Ureter (tissue), 1 donor: ENCODE measurements around the gene ACYP2. TPM values are rescaled to one million over a fixed set of nuclear protein-coding genes. Genes with fewer than 3 reads are reported as not detected.
"Not testable (repeated sequence)": the region's sequence is repeated elsewhere in the genome, so short reads cannot be mapped to it uniquely, and the experiment has no call there.

ENCODE experiments used
- DNase-seq: peaks from one replicate; pipeline ENCODE4 v3.0.0-alpha.2; 2020; ENCODE audit warnings: low spot score
- total RNA-seq: library from RNA; stranded (reverse); gene quantifications from one replicate; pipeline ENCODE4 v1.2.4, GENCODE V29; 2023
- donor health status: DM: yes; HTN: yes; CAD: no.

The ACYP2 gene
- total RNA-seq, 1 donor from 2014 or later, result 22.9 TPM

DNA sequence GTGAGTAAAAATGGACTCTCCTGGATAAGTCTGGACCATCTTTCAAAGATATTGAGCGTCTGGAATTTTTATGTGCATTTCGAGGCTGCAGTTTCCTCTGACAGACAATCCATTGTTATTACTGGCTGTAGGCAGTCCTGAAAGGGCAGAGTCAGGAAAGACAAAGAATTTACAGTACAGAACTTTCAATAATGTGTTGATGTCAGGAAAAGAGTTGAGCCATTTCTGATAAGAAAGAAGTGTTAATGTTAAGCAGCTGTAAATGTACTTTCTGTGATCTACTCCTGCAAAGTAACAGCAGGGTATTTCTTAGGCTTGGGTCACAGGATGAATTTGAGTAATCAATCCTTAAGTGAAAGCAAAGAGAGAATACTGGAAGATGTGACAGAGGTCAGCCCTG lies 110.8 kb downstream of the ACYP2 start:
- DNase-seq, result no peak

DNA sequence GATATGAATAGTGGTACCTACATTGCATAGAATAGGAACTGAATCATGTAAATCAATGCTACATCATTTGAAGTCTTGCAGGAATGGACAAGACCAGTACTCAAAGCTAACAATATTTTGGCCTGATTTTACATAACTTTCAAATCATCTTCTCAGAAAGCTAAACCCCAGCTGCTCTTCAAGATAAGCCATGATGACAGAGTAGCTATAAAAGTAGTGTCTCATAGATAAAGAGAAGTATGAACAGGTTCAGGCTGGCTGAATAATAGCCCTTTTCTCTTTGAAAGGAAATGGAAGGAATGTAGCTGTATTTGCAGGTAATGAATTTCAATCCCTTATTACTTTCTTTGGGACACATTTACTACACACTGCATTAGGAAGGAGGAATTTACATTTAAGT lies 112.4 kb downstream of the ACYP2 start:
- no peak for DNase-seq

DNA sequence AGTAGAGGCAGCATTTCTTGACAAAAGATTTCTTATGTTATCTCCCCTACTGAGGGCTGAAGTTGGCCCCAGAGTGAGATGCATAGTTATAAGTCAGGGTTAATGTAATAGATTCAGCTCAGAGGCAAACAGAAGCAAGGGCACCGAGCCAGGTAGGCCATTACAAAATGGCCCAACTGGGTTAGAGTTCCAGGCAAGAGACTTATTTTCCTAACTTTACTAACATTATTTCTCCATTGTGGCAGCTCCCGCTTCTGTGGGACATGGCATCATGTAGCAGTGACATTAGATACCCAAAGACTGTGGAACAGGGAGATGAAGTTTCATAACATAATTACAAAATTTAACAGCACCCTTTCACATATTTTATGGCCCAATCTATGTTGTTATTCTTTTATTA lies 113.5 kb downstream of the ACYP2 start:
- DNase-seq, result no peak

DNA sequence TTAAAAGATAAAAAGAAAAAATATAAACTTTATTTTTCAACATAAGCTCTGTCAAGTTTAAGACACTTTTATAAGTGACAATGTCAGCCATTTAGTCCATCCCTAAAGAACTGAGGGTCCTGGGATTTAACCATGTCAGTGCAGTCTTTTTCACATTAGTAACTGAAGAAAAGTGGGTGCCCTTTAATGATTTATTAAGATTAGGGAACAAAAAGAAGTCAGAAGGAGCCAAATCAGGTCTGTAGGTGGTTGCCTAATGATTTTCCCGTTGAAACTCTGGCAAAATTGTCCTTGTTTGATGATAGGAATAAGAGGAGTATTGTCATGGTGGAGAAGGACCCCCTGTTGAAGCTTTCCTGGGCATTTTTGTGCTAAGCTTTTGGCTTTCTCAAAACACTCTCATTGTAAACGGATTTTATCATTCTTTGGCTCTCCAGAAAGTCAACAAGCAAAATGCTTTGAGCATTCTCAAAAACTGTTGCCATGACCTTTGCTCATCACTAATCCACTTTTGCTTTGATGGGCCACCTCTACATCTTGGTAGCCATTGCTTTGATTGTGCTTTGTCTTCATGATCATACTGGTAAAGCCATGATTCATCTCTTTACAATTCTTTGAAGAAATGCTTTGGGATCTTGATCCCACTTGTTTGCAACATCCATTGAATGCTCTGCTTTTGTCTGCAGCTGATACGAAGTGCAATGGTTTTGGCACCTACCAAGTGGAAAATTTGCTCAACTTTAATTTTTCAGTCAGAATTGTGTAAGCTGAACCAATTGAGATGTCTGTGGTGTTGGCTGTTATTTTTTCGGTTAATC lies 118.6 kb downstream of the ACYP2 start:
- no peak for DNase-seq

DNA sequence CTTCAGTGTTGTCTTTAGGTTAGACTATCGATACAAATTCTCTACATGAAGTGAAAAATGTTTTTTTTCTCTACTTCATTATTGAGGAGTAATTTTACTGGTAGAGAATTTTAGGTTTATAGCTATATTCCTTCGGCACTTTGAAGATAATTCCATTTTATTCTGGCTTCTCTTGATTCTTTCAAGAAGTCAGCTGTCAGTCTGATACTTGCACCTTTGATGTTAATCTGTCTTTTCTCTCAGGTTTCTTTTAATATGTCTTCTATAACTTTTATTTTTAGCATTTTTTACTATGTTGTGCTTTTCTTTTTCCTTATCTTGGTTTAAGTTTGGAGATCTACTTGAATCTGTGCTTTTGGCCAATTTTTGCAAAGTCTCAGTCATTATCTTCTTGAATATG lies 122.0 kb downstream of the ACYP2 start:
- no peak for DNase-seq

DNA sequence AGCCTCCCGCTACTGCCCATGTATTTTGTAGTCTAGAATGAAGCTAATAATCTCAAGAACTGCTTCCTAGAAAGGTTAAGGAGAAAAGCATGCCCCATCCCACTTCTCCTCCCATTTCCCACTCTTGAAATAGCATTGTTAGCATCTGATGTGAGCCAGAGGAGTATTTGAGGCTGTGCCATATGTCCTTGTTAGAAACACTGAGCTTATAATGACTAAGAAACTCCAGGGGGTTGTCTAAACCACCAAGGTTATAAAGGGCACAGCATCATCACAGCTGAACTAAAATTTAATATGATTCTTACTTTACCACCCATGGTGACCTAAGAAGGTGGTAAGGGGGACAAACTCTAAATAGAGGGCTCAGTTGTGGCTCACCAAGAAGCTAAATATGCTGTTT lies 124.0 kb downstream of the ACYP2 start:
- no peak for DNase-seq

DNA sequence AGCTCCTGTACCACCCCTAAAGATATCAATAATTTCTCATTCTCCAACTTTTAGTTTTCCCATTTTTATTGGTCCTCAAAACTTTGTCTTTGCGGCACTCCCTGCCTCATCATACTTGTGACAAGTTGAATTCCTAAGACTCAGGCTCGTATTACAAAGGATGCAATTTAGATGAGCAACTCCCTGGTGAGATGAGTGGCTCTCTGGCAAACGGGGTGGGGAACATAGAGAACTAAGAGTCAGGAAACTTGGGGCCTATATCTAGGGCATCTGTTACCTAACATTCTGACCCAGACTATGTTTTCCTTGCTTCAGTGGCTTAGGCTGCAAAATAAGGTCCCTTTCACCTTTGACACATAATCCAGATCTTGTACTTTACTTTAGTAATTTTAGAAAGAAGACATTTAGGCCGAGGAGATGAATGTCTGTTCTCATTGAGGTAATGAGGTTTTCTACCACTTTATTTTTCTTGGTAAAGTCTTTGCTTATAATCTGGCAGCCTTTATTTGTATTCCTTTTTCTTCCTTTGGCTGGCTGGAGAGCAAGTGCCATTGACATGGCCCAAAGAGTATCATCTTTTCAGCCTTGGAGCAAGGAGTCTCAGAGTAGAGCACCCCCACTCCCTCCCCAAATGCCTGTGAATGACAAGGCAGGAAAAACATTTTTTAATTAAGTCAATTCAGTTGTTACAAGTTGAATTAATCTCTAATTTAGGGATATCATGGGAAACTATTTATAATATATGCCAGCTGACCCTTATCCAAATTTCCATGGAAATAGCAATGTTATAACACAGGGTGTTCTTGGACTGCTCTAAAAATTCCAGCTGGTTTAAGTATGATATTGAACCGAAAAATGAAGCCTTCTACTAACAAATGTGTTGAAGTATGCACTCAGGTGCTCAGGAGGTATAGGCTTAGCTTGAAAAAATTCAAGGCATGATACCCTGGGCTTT lies 125.4 kb downstream of the ACYP2 start:
- DNase-seq, result no peak

DNA sequence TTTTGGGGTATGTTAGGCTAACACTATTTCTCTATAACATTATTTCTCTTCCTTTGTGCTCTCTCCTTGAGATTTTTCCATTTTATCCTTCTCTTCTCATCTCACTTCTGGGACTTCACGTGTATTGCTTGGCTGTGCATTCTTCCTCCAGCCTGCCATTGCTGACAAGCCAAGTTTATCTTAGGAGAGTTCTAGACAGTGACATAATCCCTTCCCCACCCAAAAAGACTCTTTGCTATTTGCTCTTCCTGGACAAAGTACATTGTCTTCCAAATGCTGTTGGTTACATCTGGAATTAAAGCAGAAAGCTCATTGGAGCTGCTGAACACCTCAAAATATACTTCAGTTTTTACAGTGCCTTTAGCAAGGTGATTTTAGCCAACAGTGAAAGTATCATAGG lies 131.7 kb downstream of the ACYP2 start:
- no peak for DNase-seq

DNA sequence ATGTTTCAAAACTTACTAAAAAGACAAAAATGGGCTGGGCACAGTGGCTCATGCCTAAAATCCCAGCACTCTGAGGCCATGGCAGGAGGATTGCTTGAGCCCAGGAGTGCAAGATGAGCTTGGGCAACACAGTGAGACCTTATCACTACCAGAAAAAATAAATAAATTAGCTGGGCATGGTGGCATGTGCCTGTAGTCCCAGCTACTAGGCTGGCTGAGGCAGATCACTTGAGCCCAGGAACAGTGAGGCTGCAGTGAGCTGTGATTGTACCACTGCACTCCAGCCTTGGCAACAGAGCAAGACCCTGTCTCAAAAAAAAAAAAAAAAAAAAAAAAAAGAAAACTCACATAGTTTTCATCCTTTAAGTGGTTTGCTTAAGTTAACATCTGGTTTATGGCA lies 134.2 kb downstream of the ACYP2 start:
- DNase-seq, result no peak

DNA sequence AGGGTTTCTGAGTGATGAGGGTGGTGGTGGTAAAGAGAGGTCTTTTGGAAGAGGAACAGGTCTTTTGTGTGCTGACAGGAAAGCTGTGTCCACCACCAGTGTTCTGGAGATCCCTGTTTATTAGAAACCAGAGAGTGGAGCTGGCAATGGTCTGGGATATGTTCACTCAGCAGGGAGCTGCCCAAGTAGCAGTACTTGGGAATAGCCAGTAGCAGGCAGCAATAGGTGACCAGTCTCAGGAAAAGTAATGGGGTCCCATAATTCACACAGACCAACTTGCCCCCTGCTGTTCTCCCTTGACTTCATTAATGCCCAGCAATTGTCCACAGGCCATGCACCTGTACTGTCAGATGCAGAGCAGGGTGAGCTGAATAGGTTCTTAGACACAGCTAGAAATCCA lies 138.8 kb downstream of the ACYP2 start:
- DNase-seq, result no peak

DNA sequence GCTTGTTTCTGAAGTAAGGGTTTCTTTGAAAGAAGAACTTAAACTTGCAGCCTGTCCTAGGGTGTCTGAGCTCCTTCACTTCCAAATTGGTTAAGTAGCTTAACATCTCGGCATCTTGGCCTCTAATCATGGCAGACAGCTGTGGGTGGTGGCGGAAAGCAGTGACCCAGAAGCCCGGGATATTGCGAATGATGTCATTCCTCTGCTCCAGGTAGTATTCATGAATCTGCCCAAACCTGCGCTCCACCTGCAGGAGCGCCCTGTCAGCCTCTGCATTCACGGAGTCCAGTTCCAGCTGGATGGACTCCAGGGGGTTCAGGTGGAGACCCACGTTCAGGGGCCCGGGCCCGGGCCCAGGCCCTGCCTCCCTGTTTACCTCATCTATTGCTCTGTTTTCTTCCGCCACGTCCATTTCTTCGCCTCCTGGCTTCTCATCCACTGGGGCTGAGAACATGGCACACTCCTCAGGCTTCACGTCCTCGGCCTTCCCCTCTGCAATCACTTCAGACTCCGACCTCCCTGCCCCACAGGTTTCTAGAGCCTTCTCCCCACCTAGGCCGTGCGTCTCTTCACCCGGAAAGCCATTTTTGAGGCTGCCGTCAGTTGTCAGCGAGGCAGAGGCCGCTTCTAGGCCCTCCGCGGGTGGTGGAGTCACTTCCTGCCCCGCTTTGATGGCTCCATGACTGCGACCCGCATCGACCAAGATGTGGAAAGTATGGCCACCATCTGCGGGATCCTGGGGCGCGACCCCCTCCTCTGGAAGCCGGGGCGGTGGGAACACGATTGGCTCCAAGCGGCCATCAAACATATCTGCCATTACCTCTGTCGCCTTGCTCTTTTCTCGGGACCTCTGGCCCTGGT lies 140.0 kb downstream of the ACYP2 start:
- no peak for DNase-seq

DNA sequence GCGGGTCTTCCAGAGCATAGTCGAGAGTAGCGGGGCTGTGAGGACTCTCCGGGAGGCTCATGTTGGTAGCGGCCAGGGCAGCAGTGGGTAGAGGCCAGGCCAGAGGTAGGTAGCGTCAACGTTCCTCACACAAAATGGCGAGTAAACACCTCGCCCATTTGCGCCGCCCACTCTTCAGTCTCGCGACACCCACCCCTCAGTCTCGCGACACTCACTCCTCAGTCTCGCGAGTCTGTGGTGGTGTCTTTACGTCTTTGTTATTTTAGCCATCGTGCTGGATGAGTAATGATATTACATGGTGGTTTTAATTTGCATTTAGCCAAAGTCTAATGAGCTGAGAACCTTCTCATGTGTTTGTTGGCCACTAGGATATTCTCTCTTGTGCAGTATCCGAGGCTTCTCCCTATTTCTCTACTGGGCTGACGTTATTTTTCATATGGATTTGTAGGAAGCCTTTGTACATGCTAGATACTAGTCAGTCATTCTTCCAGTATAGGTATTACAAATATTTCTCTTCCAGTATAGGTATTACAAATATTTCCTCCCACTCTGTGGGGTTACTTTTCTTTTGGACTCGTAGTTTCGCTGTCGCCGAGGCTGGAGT lies 140.8 kb downstream of the ACYP2 start, which contains the start of gene TSPYL6:
TSPYL6 (minus strand) TSS at position 139 of the 604 bp plus-strand sequence; CDS start at position 61, 78 bp downstream.
- no peak for DNase-seq

DNA sequence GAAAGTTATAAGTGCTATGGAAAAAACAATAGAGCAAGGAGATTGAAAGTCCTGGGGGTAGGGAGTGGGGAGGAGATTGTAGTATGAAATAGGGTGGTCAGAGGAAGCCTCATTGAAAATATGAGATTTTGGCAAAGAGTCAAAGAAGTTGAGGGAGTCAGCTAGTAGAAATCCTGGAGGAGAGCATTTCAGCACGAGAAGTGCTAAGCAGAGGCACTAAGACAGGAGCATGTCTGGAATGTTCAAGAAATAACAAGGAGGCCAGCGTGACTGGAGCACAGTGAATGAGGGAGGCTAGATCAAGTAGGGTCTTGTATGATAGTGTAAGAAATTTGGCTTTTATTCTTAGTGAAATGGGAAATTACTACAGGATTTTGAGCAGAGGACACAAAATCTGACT lies 142.8 kb downstream of the ACYP2 start:
- DNase-seq, result no peak

DNA sequence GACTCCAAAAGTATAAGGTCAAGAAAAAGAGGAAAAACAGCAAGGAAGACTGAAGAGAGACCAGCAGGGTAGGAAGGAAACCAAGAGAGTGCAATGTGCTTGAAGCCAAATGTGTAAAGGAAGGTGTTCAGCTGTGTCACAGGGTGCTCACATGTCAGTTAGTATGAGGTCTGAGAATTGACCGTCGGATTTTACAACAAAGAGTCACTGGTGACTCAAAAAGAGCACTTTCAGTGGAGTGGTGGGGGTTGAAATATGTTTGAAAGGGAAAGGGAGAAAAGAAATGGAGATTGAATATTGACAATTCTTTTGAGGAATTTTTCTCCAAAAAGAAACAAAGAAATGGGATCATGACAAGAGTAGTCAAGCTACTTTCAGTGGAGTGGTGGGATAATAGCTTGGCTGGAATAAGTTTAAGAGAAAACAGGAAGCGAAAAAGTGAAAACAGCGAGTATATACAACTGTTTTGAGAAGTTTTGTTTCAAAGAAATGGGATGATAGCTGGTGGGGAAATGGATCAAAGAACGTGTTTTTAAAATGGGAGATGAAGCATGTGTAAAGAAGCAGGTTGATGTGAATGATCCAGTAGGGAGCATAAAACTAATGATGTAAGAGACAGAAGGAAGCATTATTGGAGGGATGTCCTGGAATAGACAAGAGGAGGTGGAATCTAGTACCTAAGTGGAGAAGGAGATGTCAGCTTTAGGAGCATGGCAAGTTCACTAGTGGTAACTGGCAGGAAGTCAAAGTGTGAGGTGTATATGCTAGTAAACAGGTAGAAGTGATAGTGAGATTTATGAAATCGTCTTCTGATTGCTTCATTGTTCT lies 144.2 kb downstream of the ACYP2 start:
- no peak for DNase-seq

DNA sequence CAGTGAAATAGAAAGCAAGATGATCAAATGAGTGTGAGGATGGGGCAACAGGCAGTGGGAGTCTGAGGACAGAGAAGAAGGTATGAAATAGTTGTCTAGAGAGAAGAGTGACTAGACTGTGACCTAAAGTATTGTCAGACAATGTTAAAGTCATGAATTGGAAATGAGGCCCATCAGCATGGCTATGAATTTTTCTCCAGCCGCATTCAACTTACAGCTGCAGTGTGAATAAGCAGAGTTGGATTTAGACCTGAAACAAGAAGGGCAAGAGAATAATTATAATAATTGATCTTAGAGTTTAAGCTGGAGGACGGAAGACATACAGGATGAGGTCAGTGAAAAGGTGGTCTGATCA lies 144.8 kb downstream of the ACYP2 start:
- DNase-seq, result no peak

DNA sequence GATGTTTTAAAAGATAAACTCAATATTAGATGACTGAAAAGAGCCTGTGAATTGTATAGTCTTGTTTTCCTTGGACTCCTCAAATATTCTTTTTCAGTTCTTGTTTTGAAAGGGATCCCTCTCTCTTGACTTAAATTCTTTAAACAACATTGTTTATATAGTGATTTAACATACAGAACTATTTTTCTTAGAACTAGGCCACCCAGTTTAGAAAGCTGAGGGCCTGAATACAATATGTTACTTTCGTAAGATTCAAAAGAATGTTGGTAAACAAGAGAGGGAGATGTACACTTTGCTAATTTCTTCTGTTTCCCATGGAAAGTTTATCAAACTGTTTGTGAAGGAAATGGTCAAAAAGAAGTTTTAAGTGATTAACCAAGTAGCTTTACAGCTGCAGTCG lies 146.1 kb downstream of the ACYP2 start:
- no peak for DNase-seq

DNA sequence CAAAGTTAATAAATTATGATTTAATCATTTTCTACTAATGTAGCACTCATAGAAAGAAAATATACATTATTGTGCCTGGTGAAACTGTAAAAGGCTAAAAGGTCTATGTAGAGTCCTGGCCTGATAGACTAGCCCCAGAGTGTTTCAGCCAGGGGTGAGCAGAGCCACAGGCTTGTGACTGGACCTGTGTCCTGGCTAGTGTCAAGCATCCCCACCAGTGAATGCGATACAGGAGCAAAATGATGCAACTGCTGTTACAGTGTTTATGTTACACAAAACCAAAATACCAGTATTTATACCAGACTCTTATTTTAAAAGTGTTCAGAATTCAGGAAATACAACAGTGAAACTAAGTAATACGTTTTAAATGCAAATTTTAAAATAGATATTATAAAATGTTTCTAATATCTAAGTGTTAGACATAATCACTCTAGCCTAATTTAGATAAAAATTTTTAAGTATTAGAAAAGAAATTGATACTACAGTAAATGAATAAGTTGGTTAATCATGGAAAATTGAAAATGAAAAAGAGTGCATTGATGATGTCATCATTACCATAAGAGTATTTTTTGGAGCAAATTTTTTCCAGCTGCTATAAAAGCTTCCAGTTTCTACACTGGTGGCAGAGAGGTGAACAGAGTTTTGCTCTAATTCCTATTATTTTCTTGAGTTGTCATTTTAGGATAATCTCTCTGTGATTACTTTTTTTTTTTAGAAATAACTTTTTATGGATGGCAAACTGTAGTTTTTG lies 146.8 kb downstream of the ACYP2 start:
- no peak for DNase-seq

DNA sequence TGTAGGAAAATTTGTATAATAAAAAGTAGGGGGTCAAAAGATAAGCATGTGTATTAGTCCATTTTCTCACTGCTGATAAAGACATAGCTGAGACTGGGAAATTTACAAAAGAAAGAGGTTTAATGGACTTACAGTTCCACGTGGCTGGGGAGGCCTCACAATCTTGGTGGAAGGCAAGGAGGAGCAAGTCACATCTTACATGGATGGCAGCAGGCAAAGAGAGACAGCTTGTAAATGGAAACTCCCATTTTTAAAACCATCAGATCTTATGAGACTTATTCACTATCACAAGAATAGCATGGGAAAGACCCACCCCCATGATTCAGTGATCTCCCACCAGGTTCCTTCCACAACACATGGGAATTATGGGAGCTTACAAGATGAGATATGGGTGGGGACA lies 149.7 kb downstream of the ACYP2 start:
- DNase-seq, result not testable (repeated sequence)

DNA sequence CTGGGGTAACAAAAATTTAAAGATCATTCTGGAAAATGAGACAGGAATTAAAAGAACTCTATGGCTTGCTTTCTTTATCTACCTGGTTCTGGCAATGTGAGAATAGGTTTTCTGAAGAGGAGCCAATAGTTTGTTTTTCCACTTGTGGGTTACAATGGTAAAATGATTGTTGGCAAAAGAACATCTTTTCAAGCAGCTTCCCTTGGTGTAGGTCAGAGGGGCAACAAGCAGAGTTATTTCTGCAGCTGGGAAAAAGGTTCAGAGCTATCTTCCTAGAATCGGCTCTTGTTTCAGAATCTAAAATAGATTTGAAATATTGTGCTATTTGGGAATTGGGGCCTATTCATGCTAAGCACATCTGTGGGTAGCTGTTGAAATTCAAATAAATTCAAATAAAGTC lies 152.2 kb downstream of the ACYP2 start:
- no peak for DNase-seq

DNA sequence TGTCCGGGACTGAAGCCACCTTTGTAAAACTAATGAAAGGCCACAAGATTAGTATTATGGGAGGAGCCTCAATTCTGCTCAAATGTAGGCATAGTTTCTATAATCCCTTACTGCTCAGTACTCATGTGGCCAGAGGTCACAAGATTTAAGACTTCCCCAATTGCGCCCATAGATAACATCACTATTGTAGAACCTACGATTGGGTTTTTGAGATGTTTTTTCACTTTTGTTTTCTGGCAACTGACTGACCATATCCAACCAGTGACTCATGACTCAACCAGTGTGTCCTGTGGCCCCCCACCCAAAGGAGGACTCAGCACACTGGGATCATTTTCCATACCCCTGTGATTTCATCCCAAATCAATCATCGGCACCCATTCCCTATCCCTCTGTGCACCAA lies 155.8 kb downstream of the ACYP2 start:
- DNase-seq, result no peak
